ENCODE data around the gene HOXD1.

The HOXD1 gene

DNA sequence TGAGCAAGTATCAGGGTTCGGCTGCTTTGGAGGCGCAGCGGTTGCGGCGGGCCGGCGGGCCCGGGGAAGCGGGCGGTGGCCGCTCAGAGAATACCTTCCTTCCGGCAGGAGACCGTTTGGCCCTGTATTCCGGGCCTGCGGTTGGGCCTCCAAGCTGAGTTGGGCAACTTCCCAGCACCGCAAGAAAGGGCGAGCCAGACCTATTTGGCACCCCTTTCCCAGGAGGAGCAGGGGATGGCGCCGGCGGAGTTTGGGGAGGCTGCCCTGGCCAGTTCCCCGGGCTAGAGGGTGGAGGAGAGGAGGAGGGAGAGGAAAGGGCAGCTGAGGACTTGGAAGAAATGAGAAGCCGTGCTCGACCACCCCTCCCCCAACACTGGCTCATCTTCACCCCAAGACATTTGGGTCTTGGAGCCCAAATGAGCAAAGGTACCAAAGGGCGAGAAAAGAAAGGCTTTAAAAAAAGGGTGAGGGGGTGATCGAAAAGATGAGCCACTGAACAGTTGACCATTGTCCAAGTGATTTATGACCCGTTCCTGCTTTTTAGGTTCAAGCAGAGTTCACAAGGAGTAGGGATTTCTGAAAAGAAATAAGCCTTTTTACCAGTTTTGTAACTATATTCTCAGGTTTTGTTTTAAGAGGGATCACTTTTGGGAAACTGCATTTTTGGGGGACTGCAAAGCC lies 23.0 kb upstream of the HOXD1 start:
- no peak for DNase-seq (ENCODE audit: low spot score)

DNA sequence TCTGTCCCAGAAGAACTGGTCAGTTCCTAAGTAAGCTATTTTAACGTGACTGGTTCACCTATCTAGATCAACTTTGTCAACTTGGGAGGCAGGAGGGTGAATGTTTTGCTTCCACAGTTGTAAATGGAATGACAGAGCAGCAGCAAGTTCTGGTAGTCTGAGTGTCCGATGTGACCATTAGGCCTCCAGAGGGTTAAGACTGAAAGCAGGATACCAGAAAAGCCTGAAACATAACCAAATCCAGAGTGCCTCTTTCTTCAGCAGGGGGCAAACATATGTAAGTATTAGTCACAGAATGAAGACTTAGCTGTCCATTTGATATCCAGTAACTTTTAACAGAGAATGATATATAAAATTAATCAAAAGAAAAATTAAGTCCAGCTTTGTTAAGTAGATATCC lies 22.2 kb upstream of the HOXD1 start:
- no peak for DNase-seq (ENCODE audit: low spot score)

DNA sequence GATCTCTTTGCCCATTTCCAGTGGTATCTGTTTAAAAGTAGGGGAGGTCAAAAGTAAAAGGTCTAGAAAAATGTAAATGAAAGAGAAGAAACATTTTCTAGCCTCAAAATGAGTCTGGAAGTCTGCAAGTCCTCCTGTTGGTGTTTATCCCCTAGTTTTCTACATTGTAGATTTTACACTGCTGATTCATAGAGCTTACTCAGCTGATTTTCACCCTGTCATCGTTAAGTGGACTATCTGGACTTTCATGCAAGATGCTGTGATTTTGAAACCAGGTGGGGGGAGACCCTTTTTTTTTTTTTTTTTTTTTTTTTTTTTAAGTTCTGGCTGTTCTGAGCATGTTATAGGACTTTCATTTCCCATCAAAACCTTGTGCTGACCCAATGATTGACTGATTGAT lies 21.1 kb upstream of the HOXD1 start:
- no peak for DNase-seq (ENCODE audit: low spot score)

DNA sequence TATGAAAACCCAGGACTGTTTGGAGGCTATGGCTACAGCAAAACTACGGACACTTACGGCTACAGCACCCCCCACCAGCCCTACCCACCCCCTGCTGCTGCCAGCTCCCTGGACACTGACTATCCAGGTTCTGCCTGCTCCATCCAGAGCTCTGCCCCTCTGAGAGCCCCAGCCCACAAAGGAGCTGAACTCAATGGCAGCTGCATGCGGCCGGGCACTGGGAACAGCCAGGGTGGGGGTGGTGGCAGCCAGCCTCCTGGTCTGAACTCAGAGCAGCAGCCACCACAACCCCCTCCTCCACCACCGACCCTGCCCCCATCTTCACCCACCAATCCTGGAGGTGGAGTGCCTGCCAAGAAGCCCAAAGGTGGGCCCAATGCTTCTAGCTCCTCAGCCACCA lies 19.3 kb upstream of the HOXD1 start:
- no peak for DNase-seq (ENCODE audit: low spot score)

DNA sequence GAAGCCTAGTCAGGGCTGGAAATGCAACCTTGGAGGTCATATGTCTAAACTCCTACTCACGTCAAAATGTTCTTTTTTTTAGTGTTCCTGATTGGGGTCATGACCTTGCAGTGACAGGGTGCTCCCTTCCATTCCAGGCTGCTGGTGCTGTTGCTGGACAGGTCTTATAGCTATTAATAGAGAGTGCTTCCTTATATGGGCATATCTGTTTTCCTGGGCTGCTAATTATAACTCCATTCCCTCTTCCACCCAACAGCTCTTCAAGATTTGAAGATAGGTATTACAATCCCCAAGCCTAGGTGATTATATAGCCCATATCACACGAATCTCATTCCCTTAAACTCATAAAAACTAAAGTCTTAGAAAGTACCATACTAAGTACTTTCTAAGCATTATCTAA lies 18.8 kb upstream of the HOXD1 start:
- DNase-seq (ENCODE audit: low spot score) = no peak

DNA sequence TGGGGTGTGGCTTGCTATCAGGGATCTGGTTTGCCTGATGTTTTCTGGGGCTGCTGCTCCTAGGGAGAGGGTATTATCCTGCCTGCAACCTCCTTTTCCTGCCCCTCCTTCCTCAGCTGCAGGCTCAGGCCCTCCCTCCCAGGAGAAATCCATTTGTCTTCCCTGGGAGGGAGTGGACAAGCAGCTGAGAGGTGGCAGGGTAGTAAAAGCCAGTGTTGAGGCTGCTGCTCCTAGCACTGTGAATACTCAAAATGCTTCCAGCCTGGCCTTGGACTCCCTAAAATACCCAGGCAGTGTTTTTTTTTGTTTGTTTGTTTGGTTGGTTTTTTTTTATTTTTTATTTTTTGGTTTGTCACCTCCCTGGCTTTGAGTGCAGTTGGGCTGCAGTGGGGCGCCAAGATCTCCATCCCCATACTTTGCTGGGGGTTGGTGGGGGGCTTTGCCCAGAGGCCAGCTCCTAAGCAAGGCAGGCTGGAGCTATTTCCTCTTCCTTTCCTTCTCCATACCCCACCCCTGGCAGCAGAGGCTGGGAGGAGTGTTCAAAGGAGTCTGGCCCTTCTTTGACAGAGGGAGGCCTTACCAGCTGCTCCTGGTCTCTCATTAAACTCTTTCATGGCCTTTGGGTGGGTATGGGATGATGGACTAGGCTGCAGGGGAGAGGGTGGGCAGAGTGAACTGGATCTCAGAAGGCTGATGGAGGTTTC lies 17.7 kb upstream of the HOXD1 start:
- no peak for DNase-seq (ENCODE audit: low spot score)

DNA sequence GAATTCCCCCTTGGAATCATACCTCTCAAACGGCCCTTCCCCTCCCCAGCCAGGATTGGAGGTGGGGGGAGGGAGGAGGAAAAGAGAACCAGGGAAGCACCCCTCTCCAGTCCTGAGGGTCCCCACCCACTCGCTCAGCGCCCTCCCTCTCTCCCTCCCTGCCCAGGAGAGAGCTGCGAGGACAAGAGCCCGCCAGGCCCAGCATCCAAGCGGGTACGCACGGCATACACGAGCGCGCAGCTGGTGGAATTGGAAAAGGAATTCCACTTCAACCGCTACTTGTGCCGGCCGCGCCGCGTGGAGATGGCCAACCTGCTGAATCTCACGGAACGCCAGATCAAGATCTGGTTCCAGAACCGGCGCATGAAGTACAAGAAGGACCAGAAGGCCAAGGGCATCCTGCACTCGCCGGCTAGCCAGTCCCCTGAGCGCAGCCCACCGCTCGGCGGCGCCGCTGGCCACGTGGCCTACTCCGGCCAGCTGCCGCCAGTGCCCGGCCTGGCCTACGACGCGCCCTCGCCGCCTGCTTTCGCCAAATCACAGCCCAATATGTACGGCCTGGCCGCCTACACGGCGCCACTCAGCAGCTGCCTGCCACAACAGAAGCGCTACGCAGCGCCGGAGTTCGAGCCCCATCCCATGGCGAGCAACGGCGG lies 17.0 kb upstream of the HOXD1 start:
- no peak for DNase-seq (ENCODE audit: low spot score)

DNA sequence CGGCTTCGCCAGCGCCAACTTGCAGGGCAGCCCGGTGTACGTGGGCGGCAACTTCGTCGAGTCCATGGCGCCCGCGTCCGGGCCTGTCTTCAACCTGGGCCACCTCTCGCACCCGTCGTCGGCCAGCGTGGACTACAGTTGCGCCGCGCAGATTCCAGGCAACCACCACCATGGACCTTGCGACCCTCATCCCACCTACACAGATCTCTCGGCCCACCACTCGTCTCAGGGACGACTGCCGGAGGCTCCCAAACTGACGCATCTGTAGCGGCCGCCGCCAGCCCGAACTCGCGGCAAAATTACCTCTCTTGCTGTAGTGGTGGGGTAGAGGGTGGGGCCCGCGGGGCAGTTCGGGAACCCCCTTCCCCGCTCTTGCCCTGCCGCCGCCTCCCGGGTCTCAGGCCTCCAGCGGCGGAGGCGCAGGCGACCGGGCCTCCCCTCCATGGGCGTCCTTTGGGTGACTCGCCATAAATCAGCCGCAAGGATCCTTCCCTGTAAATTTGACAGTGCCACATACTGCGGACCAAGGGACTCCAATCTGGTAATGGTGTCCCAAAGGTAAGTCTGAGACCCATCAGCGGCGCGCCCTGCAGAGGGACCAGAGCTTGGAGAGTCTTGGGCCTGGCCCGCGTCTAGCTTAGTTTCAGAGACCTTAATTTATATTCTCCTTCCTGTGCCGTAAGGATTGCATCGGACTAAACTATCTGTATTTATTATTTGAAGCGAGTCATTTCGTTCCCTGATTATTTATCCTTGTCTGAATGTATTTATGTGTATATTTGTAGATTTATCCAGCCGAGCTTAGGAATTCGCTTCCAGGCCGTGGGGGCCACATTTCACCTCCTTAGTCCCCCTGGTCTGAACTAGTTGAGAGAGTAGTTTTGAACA lies 16.2 kb upstream of the HOXD1 start:
- no peak for DNase-seq (ENCODE audit: low spot score)

DNA sequence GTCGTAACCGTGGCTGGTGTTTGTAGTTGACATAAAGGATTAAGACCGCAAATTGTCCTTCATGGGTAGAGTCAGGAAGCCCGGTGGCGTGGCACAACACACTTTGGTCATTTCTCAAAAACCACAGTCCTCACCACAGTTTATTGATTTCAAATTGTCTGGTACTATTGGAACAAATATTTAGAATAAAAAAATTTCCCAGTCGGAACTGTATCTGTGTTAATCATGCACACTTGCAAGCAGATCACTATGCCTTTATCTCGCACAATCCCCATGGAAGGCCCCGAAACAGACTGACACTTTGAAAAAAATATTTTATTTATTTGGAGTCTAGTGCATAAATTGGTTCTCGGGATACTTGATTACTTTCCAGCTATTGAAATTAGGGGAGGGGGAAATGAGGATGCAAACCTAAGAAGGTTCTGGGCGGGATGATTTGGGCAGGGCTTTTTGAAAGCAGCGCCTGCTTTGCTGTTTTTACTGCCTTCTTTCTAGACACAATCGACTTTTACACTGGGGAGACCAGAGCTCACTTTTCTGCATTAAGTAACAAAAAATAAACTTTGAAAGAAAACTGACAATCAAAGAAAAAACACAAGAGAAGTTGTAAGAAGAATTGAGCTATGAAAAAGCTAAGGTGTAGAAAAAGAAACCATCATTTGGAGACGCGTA lies 15.4 kb upstream of the HOXD1 start:
- DNase-seq (ENCODE audit: low spot score) = no peak

DNA sequence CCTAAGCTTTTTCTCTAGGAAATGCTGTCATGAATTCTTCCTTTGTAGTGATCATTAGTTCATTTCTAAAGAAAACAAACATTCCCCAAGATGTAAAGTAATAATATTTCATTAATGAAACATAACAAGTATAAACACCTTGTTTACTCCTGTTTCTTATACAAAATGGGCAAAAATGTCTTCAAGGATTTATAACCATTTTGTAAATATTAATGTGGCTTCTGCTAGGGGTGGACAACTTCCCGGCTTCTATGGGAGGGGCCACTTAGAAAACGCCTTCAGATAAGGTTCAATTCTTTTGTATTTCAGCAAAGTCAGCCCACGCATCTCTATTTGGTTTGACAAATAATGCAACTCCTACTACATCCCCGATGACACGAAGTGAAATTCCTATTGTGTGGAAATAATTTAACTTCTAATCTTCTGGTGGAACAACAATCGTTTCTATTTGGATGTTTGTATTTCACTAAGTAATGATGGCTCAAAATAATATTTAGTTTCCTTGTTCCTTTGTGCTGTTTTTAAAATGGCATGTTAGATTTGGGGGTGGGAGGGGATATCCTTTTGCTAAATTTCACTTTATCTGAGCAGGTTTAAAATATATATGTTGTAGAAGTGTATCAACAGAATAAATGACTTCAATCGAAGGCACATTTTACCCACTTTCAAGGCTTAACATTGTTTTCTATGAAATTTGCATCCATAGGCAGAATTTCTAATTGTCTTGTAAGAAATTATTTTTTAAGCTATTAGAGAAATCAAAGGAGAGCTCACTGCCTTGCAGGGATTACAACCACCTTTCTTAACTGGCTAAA lies 14.7 kb upstream of the HOXD1 start:
- no peak for DNase-seq (ENCODE audit: low spot score)

DNA sequence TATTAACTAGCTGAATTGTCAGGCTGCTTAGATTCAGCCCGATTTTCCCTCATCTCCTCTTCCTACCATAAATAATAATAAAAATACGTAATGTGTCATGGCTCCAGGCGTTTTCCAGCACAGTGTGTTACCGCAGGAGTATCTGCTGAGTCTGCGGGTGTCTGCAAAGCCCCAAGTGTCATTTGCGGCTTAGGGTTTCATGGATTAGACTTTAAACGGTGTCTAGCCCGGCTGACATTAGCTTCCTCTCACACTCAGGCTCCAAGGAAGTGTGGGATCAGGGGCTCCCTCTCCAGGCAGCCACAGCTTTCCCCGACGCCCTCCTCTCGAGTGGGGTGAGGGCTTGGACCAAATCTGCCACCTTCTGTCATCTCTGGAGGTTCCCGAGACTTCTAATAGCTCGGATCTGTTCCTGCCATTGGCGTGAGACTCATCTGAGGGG lies 14.1 kb upstream of the HOXD1 start:
- DNase-seq (ENCODE audit: low spot score) = no peak

DNA sequence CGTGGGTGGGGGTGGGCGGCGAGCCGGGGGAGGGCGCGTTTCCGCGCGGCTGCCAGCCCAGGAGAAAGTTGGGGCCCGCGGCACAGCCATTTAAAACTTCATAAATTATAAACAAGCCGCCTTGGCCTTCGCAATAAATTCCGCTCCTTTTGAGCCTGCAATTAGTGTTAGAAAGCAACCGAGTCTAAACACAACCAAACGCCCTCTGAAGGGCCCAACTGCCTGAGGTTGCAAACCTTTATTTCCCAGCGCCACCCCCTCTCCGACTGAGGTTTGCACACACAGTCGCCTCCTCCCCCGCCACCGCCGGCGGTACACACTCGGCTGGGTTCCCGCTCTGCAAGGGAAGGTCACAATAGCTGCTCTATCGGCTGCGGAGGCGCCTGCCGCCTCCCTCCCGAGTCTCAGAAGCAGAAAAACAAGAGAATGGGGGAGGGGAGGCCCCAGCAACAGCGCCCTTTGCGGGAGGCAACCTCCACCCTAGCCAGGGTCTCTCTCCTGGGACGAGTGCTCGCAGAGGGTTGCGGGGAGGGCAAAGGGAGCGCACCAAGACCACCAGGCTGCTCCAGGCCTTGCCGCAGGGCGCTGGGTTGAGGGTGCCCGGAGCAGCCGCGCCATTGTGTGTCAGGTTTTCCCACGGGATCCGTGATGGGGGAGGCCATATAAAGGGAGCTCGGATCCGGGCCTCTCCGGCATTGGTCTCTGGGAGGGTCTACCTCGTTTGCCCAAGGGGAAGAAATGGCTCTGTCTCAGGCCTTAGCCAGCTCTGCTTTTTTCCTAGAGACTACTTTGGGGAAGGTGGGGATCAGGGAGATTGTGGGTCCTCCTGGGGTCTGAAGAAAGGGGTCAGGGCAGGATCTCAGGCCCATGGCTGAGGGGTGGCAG lies 13.4 kb upstream of the HOXD1 start:
- DNase-seq (ENCODE audit: low spot score) = no peak

DNA sequence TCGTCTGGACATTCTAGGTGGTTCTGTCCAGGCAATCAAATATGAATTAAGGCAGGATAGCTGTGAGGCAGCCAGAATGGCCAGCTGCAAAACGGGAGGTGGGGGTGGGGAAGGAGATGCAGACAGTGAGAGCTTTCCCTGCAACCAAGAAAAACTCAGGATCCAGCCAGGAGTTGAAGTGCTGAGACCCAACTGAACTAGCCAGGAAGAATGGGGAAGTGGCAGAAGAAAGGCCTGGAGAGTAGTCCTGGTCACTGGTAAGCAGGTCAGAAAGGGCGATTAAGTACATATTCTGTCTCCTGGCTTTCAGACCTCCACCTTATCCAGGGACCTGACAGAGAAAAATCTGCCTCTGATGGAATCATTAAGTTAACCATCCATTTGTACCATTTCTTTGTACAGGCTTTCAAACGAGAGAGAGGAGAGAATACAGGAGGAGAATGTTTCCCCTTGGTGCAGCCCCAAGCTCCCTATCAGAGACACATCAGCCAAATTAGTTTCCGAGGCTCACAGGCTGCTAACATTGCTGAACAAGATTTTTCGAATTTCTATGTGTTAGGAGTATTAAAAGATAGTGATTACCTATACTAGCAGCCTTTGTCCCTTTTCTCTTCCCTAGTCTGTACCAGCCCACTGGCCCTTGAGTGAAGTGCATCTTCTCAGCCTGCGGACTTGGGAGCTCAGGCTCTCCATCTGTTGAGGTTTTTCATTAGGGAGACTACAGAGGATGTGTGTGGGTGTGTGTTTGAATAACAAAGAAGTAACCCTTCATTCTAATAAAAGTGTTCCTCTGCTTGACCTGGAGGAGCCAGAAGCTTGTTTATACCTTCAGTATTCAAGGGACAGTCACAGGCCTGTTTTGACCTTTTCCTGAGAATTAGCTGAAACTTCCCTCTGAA lies 12.5 kb upstream of the HOXD1 start:
- DNase-seq (ENCODE audit: low spot score) = no peak

DNA sequence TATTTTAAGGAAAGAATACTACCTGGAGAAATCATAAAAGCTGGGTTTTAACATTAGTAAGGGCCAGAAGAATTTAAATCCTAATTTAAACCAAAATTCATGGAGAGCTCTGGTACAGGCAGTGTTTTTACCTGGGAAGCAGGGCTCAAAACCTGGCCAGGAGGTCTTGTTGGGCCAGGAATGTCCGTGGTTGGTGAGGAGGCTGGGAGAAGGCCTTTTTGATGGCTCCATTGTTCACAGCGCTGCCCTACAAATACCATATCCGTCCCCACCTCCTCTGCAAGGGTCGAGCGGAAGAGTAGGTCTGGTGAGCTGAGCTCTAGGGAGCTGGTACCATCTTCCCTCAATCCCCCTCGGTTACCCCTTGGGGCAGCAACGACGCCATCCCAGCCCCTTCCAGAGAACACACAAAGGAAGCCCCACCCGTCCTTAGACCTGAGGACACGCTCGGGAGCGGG lies 10.9 kb upstream of the HOXD1 start:
- no peak for DNase-seq (ENCODE audit: low spot score)

DNA sequence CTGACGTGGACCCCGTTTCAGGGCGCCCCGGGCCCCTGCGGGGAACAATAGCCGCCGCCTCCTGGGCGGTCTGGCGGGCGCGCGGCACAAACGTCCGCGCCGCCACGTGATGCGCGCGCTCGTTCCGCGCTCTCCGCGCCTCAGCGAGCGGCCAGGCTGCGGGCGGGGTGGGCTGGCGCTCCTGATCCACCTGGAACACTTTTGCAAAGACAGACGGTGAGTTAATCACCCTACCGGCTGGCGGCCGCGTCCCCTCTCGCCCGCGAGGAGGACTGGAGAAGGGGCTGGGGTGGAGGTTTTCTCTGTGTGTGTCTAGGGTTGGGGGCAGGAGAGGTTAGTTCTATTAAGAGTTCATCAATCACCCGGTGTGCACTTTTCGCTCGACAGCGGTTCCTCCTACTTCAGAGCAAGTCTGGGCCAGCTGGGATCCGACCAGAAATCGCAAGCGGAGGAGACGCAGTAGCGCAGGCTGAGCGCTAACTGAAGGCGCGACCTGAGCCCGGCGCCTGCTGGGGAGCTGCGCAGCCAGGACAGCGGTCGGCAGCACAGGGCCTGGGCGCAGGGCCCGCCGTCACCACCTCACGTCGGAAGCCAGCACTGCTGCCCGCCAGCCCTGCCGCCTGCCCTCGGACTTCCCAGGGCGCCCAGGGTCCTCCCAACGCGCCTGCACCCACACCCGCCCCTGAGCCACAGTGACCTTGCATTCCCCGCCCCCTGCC lies 10.3 kb upstream of the HOXD1 start:
- no peak for DNase-seq (ENCODE audit: low spot score)

DNA sequence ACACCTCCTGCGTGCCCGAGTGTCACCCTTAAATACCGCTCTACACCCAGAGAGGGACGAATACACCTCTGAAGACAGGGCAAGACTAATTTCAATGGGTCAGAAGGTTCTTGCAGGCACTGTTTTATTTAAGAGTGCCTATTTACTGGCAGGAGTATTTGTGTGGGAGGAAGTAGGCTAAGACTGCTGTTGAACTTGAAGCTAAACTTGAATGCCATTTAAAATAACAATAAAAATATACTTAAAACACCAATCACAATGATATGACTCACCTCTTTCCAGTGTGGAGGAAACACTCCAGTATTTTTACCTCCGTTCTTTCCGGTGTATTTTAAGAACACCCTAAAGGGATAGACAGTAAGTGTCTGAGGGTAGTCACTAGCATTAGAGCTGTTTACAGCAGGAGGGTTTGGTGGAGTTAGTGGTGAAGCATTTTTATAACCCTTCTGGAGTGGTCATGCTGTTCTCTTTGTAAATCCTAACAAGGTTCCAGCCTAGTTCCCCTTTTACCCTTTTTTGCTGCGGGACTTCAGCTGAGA lies 9.6 kb upstream of the HOXD1 start:
- DNase-seq (ENCODE audit: low spot score) = no peak

DNA sequence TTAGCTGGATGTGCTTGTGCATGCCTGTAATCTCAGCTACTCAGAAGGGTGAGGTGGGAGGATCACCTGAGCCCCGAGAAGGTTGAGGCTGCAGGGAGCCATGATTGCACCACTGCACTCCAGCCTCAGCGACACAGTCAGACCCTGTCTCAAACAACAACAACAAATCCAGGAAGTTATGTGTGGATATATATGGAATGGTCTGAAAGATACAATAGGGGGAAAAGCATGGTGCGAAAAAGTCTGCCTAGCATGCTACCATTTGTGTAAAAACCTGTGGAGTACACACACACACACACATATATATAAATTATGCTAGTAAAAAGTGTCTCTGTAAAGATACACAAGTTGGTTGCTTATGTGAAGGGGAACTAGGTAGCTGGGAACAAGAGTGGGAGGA lies 6.9 kb upstream of the HOXD1 start:
- no peak for DNase-seq (ENCODE audit: low spot score)

DNA sequence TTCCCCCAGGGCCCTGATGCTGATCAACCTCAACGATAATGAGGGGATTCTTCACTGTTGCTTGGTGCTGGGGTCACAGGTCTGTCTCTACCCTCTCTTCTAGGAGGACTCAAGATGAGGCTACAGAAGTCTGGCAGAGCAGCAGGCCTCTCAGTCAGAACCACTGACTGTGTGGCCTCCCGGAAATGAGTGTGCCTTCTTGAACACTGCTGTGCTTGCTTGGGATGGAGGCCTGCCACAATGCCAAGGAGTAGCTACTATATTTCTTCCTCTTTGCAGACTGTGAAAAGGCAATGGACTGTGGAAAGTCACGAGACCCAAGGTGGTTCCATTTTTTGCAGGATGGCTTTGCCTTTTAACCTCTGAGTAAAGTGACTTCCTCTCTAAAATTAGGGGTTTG lies 5.8 kb upstream of the HOXD1 start:
- no peak for DNase-seq (ENCODE audit: low spot score)

Data from activated CD4-positive, alpha-beta T cell treated with anti-CD3 and anti-CD28 coated beads, Interleukin-2, Interleukin-4, amounts not matched to agents 100 ng/mL and 50 ng/mL, durations not matched to agents 16 hours and 8 hours (primary cell).